MCF 10A (cell line): ENCODE results near the gene GPC2. TPM values are rescaled to one million over a fixed set of nuclear protein-coding genes. Genes with fewer than 3 reads are reported as not detected.

Source experiments
- BruUV-seq: library from RNA; stranded (reverse); fragments of 400-500 nt; replicated peaks from 2 replicates; lab custom pipeline; 2021; lab: Mats Ljungman, UMichigan
- CTCF ChIA-PET: fragments of 300-600 bp; sonication (Branson Sonifier 250); formaldehyde crosslinking; extraction: SDS; loops from one replicate; lab custom pipeline; 2021; ENCODE audit warnings: antibody characterized with exemption, inconsistent platforms; lab: Yijun Ruan, JAX
- POLR2A ChIA-PET: fragments of 300-600, 350-650 bp; sonication (Branson Sonifier 250); formaldehyde crosslinking; extraction: SDS; loops from one replicate; lab custom pipeline; 2020; ENCODE audit warnings: antibody characterized with exemption, inconsistent platforms; lab: Yijun Ruan, JAX
- DNase-seq: peaks from one replicate; pipeline ENCODE4 v3.0.0-alpha.2; 2018; ENCODE audit not compliant: unreplicated experiment
- H3K27ac Mint-ChIP-seq: one replicate; pipeline ENCODE4 v1.8.0; 2022; ENCODE audit warnings: mild to moderate bottlenecking, low read depth, mixed read lengths; ENCODE audit not compliant: unreplicated experiment
- H3K27me3 Mint-ChIP-seq: one replicate; pipeline ENCODE4 v1.8.0; 2022; ENCODE audit warnings: mixed read lengths; ENCODE audit not compliant: insufficient read depth, unreplicated experiment
- H3K36me3 Mint-ChIP-seq: one replicate; pipeline ENCODE4 v1.8.0; 2022; ENCODE audit warnings: mild to moderate bottlenecking, moderate library complexity, mixed read lengths; ENCODE audit not compliant: insufficient read depth, unreplicated experiment
- H3K4me1 Mint-ChIP-seq: one replicate; pipeline ENCODE4 v1.8.0; 2022; ENCODE audit warnings: mixed read lengths; ENCODE audit not compliant: insufficient read depth, unreplicated experiment
- H3K4me3 Mint-ChIP-seq: one replicate; pipeline ENCODE4 v1.8.0; 2022; ENCODE audit warnings: mild to moderate bottlenecking, moderate library complexity, mixed read lengths; ENCODE audit not compliant: unreplicated experiment
- H3K9me3 Mint-ChIP-seq: one replicate; pipeline ENCODE4 v1.8.0; 2022; ENCODE audit warnings: mixed read lengths; ENCODE audit not compliant: unreplicated experiment
- intact Hi-C: fragments of 100-400 bp; cut with micrococcal nuclease; formaldehyde crosslinking; loops from 2 replicates; pipeline ENCODE4 v1.14.1; 2022
- total RNA-seq: library from RNA; stranded (reverse); gene quantifications from 2 replicates; pipeline ENCODE4 v1.2.3, GENCODE V29; 2022
- TF ChIP-seq, protein P1 (sequence below): fragments of 200-600 bp; IDR thresholded peaks from one replicate; pipeline ENCODE4 v1.8.0; 2022; ENCODE audit warnings: antibody characterized with exemption, mild to moderate bottlenecking; ENCODE audit not compliant: unreplicated experiment

Gene GPC2
- total RNA-seq, 1 experiment from 2014 or later: 0.65 TPM

DNA sequence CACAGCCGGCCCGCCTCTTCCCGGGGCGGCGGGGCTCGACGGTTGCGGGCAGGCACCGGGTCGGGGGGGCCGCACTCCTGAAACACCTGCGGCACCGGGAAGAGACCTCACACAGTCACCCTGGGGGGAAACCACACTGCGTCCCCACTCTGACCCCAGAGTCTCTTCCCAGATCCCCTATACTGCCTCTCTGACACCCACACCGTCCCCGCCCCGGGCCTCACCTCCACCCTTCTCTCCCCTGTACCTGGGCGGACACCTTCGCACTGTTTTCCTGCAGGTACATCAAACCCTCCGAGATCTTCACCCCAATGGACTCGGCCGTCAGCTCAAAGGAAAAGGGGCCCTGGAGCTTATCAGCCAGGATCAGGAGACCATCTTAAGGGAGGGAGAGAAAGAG is 5.3 kb downstream of the GPC2 start:
- no peak overlapping the region for H3K27ac Mint-ChIP-seq
- H3K4me1 Mint-ChIP-seq: peaks cover 24% of the 10 kb centered on the region
- no TSS peak for BruUV-seq
- H3K9me3 Mint-ChIP-seq: no peaks in the 10 kb centered on the region
- peaks cover 30% of the 10 kb centered on the region for H3K27me3 Mint-ChIP-seq
- H3K4me3 Mint-ChIP-seq: peak overlapping the region; percentile 43
- no peaks in the 10 kb centered on the region for H3K36me3 Mint-ChIP-seq
- TF ChIP-seq, protein P1, sequence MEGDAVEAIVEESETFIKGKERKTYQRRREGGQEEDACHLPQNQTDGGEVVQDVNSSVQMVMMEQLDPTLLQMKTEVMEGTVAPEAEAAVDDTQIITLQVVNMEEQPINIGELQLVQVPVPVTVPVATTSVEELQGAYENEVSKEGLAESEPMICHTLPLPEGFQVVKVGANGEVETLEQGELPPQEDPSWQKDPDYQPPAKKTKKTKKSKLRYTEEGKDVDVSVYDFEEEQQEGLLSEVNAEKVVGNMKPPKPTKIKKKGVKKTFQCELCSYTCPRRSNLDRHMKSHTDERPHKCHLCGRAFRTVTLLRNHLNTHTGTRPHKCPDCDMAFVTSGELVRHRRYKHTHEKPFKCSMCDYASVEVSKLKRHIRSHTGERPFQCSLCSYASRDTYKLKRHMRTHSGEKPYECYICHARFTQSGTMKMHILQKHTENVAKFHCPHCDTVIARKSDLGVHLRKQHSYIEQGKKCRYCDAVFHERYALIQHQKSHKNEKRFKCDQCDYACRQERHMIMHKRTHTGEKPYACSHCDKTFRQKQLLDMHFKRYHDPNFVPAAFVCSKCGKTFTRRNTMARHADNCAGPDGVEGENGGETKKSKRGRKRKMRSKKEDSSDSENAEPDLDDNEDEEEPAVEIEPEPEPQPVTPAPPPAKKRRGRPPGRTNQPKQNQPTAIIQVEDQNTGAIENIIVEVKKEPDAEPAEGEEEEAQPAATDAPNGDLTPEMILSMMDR: no peak
- POLR2A ChIA-PET: interaction anchor here (0.6 to 0.7 kb wide), 2 partner anchors 8 to 167 kb away, joined by 3 read pairs; no protein-coding TSS in a partner anchor
- CTCF ChIA-PET: interaction anchor here (0.6 kb wide), 1 partner anchor 167 kb away, joined by 3 read pairs; no protein-coding TSS in a partner anchor
- no peak for DNase-seq
- intact Hi-C loops: no loop called here

- BruUV-seq: no TSS peak
- DNase-seq: no peak
- TF ChIP-seq, protein P1: no peak
- POLR2A ChIA-PET: interaction anchor here (0.6 to 0.7 kb wide), 2 partner anchors 8 to 168 kb away, joined by 3 read pairs; no protein-coding TSS in a partner anchor
- Mint-ChIP-seq H3K27me3 (peaks cover 37% of the 10 kb centered on the region), H3K4me1 (peaks cover 19% of the 10 kb centered on the region), H3K36me3 (no peaks in the 10 kb centered on the region), H3K27ac (no peak overlapping the region), H3K4me3 (no peak overlapping the region), H3K9me3 (no peaks in the 10 kb centered on the region)
- intact Hi-C loops: no loop called here
- CTCF ChIA-PET: interaction anchor here (0.6 kb wide), 1 partner anchor 168 kb away, joined by 3 read pairs; no protein-coding TSS in a partner anchor
These were observed 6.0 kb downstream of the GPC2 start for GRCh38 chr7:100171087-100171681.

GRCh38 chr7:100170101-100170897 is 6.9 kb downstream of the GPC2 start:
- no peak overlapping the region for H3K27ac Mint-ChIP-seq
- TF ChIP-seq, protein P1: no peak
- peaks cover 42% of the 10 kb centered on the region for H3K27me3 Mint-ChIP-seq
- H3K9me3 Mint-ChIP-seq: no peaks in the 10 kb centered on the region
- DNase-seq: no peak
- H3K36me3 Mint-ChIP-seq: no peaks in the 10 kb centered on the region
- intact Hi-C loops: no loop called here
- H3K4me3 Mint-ChIP-seq: peak overlapping the region; percentile 38
- H3K4me1 Mint-ChIP-seq: peaks cover 19% of the 10 kb centered on the region
- no TSS peak for BruUV-seq
- ChIA-PET CTCF (no interaction called here), POLR2A (no interaction called here)
